Ovary (tissue), 3 donors: ENCODE data around the gene PCDHGC5.

Experiments used
- EP300 ChIP-seq: sonication (generic); formaldehyde crosslinking; IDR thresholded peaks from one replicate; pipeline ENCODE4 v1.6.1; 2017; ENCODE audit warnings: antibody characterized with exemption
- POLR2A ChIP-seq: fragments of 450-650 bp; IDR thresholded peaks from one replicate; pipeline ENCODE4 v1.6.1; 2017; ENCODE audit warnings: antibody characterized with exemption, mild to moderate bottlenecking, moderate library complexity
- TF ChIP-seq, protein P1 (sequence below), 3 donors: fragments of 450-650 bp in 2 of 3; fragments of 200-600 bp in 1 of 3; IDR thresholded peaks; one replicate each; pipeline versions ENCODE4 v1.5.1 to v1.8.0; 2016 to 2022; ENCODE audit warnings: antibody characterized with exemption in 3 of 3, mild to moderate bottlenecking in 1 of 3
- donor health status: DM: no; HTN: no; CAD: no.

DNA sequence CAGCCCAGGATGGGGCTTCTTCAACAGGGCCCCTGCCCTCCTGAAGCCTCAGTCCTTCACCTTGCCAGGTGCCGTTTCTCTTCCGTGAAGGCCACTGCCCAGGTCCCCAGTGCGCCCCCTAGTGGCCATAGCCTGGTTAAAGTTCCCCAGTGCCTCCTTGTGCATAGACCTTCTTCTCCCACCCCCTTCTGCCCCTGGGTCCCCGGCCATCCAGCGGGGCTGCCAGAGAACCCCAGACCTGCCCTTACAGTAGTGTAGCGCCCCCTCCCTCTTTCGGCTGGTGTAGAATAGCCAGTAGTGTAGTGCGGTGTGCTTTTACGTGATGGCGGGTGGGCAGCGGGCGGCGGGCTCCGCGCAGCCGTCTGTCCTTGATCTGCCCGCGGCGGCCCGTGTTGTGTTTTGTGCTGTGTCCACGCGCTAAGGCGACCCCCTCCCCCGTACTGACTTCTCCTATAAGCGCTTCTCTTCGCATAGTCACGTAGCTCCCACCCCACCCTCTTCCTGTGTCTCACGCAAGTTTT is 23.6 kb downstream of the PCDHGC5 start:
- no peak for TF ChIP-seq POLR2A
- TF ChIP-seq, protein P1, sequence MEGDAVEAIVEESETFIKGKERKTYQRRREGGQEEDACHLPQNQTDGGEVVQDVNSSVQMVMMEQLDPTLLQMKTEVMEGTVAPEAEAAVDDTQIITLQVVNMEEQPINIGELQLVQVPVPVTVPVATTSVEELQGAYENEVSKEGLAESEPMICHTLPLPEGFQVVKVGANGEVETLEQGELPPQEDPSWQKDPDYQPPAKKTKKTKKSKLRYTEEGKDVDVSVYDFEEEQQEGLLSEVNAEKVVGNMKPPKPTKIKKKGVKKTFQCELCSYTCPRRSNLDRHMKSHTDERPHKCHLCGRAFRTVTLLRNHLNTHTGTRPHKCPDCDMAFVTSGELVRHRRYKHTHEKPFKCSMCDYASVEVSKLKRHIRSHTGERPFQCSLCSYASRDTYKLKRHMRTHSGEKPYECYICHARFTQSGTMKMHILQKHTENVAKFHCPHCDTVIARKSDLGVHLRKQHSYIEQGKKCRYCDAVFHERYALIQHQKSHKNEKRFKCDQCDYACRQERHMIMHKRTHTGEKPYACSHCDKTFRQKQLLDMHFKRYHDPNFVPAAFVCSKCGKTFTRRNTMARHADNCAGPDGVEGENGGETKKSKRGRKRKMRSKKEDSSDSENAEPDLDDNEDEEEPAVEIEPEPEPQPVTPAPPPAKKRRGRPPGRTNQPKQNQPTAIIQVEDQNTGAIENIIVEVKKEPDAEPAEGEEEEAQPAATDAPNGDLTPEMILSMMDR (IDR thresholded peaks at IDR 0.05) = peak; percentile 76 to 82 (median 80)
- TF ChIP-seq EP300 = no peak
